Activated CD8-positive, alpha-beta T cell treated with anti-CD3 and anti-CD28 coated beads for 36 hours (primary cell): ENCODE results near the gene SYN1. TPM values are rescaled to one million over a fixed set of nuclear protein-coding genes. Genes with fewer than 3 reads are reported as not detected.

Experiments used
- ATAC-seq: fragments of 200-7000 bp; cut with Tn5 transposase; one replicate; pipeline ENCODE4 v1.10.0; 2021; ENCODE audit warnings: mild to moderate bottlenecking, moderate library complexity
- CTCF ChIA-PET: fragments of 350-600 bp; sonication (Branson Sonifier 250); formaldehyde crosslinking; loops from one replicate; lab custom pipeline; 2021; ENCODE audit warnings: antibody characterized with exemption; lab: Charles Lee
- POLR2A ChIA-PET: fragments of 350-600 bp; sonication (Branson Sonifier 250); formaldehyde crosslinking; loops from one replicate; lab custom pipeline; 2021; ENCODE audit warnings: antibody characterized with exemption; lab: Charles Lee
- DNase-seq: peaks from one replicate; pipeline ENCODE4 v3.0.0-alpha.2; 2020
- H3K27ac Mint-ChIP-seq: one replicate; pipeline ENCODE4 v1.8.0; 2021; ENCODE audit warnings: mild to moderate bottlenecking, mixed read lengths
- H3K27me3 Mint-ChIP-seq: one replicate; pipeline ENCODE4 v1.8.0; 2021; ENCODE audit warnings: mixed read lengths
- H3K36me3 Mint-ChIP-seq: one replicate; pipeline ENCODE4 v1.8.0; 2021; ENCODE audit warnings: low read depth, mixed read lengths
- H3K4me1 Mint-ChIP-seq: one replicate; pipeline ENCODE4 v1.8.0; 2021; ENCODE audit warnings: low read depth, mixed read lengths
- H3K4me3 Mint-ChIP-seq: one replicate; pipeline ENCODE4 v1.8.0; 2021; ENCODE audit warnings: mild to moderate bottlenecking, moderate library complexity, mixed read lengths
- H3K9me3 Mint-ChIP-seq: one replicate; pipeline ENCODE4 v1.8.0; 2021; ENCODE audit warnings: mixed read lengths
- intact Hi-C: fragments of 100-400 bp; cut with micrococcal nuclease; formaldehyde crosslinking; loops from one replicate; pipeline ENCODE4 v1.10.0; 2022
- total RNA-seq, 2 experiments: library from RNA; stranded (reverse); gene quantifications; one replicate each; pipeline ENCODE4 v1.2.3, GENCODE V29; 2021
- TF ChIP-seq, protein P1 (sequence below): fragments of 200-600 bp; IDR thresholded peaks from one replicate; pipeline ENCODE4 v1.8.0; 2022; ENCODE audit warnings: antibody characterized with exemption, mild to moderate bottlenecking

Gene SYN1
- total RNA-seq, 2 experiments from 2014 or later: 0.67 to 0.74 TPM

DNA sequence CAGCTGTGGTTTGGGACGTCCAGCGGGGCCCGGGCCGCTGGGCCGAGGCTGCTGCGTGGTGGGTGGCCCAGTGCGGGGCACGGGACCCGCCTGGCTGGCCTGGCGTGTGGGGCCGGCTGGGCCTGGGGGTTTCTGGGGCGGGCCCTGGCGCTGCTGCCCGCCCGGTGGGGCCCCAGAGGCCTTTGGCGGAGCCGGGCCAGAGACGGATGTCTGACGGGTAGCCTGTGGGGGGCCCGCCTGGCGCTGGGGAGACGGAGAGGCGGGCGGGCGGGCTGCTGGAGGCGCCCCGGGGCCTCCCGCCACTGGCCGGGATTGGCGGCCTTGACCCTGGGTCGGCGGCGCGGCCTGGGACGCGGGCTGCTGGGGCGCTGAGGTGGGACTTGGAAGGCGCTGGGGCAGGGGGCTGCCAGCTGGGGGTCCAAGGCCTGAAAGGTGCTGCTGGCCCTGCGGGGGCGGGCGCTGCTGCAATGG is 45.5 kb downstream of the SYN1 start:
- H3K27me3 Mint-ChIP-seq: peaks cover 2% of the 10 kb centered on the region
- ChIA-PET CTCF (no interaction called here), POLR2A (interaction anchor here (1.4 kb wide), 1 partner anchor 13 kb away, joined by 7 read pairs; the partner anchor contains the start of gene ARAF)
- H3K9me3 Mint-ChIP-seq: no peaks in the 10 kb centered on the region
- H3K4me1 Mint-ChIP-seq: peaks cover 13% of the 10 kb centered on the region
- H3K36me3 Mint-ChIP-seq: peaks cover 21% of the 10 kb centered on the region
- DNase-seq: no peak
- intact Hi-C loops: no loop called here
- TF ChIP-seq, protein P1, sequence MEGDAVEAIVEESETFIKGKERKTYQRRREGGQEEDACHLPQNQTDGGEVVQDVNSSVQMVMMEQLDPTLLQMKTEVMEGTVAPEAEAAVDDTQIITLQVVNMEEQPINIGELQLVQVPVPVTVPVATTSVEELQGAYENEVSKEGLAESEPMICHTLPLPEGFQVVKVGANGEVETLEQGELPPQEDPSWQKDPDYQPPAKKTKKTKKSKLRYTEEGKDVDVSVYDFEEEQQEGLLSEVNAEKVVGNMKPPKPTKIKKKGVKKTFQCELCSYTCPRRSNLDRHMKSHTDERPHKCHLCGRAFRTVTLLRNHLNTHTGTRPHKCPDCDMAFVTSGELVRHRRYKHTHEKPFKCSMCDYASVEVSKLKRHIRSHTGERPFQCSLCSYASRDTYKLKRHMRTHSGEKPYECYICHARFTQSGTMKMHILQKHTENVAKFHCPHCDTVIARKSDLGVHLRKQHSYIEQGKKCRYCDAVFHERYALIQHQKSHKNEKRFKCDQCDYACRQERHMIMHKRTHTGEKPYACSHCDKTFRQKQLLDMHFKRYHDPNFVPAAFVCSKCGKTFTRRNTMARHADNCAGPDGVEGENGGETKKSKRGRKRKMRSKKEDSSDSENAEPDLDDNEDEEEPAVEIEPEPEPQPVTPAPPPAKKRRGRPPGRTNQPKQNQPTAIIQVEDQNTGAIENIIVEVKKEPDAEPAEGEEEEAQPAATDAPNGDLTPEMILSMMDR: no peak
- no peak overlapping the region for H3K27ac Mint-ChIP-seq
- H3K4me3 Mint-ChIP-seq: peak overlapping the region; percentile 41
- ATAC-seq: peak; percentile 35

DNA sequence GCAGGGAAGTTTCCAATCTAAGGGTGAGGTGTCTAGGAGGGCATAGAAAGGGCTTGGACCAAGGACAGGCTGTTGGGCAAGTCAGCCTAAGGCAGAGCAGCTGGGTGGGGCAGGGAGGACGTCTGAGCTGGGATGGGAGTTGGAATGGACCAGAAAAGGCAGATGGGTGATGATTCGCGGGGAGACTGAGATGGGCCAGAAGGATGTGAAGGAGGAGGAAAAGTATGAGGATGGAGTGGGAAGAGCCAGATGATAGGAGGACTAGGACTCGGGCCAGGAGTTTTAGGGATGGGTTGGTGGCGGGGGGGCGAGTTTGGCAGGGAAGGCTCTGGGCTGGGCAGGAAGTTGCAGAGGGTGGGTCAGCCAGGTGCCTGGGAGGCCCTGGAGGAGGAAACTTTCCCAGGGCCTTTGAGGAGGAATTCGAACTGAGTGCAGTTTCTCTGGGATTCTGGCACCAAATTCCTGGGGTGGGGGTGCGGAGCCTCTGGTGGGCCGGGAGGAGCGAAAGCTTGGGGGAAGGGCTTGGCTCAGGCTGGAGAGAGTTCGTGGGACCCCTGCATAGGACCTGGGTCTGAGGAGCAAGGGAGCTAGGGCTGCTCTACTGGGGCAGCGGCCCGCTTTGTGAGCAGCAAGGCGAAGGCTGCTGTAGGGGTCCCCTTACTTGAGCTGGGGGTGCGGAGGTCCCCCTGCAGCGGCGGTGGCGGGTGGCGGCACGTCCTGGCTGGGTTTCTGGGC is 46.1 kb downstream of the SYN1 start:
- H3K27ac Mint-ChIP-seq: no peak overlapping the region
- H3K4me1 Mint-ChIP-seq: peaks cover 10% of the 10 kb centered on the region
- ATAC-seq: no peak

DNA sequence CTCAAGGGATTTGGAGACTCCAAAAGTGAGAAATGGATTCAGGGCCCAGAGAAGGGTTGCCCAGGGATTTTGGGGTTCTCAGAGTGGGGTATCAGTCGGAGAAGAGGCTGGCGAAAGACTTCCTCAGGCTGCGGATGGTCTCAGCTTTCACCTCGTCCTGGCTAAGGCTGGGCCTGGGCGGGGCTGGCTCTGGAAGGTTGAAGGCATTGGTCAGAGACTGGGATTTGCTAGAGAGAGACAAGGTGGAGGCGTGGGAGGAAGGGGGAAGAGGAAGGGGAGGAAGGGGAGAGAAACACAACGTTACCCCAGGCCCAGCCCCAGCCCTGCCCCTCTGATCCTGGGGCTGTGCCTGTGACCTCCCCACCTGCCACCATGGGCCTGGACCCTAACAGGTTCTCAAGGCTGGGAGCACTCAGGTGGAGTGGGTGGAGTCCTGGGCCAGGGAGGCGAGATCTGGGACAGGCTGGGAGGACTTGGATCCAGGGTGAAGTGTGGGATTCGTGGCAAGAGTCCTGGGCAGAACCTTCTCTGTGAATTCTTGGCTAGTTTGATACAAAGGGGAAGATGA is 46.8 kb downstream of the SYN1 start:
- CTCF ChIA-PET: no interaction called here
- H3K27ac Mint-ChIP-seq: no peak overlapping the region
- H3K4me3 Mint-ChIP-seq: no peak overlapping the region

More for the DNA sequence above, 46.1 kb downstream of the SYN1 start:
- TF ChIP-seq, protein P1: no peak
- intact Hi-C loops: no loop called here
- H3K4me3 Mint-ChIP-seq: peak overlapping the region; percentile 41
- peaks cover 2% of the 10 kb centered on the region for H3K27me3 Mint-ChIP-seq
- ChIA-PET POLR2A (no interaction called here), CTCF (no interaction called here)
- H3K36me3 Mint-ChIP-seq: peaks cover 24% of the 10 kb centered on the region
- no peaks in the 10 kb centered on the region for H3K9me3 Mint-ChIP-seq
- DNase-seq: no peak

GRCh38 chrX:47571896-47572295 is 47.8 kb downstream of the SYN1 start:
- Mint-ChIP-seq H3K4me3 (no peak overlapping the region), H3K9me3 (no peaks in the 10 kb centered on the region), H3K4me1 (peaks cover 10% of the 10 kb centered on the region), H3K27me3 (peaks cover 1% of the 10 kb centered on the region), H3K36me3 (peaks cover 29% of the 10 kb centered on the region), H3K27ac (no peak overlapping the region)
- ATAC-seq (no peak), DNase-seq (no peak)
- TF ChIP-seq, protein P1: no peak
- intact Hi-C loops: no loop called here
- ChIA-PET CTCF (no interaction called here), POLR2A (interaction anchor here (2.4 kb wide), 1 partner anchor 10 kb away, joined by 6 read pairs; the partner anchor contains the start of gene TIMP1)

More for the DNA sequence above, 46.8 kb downstream of the SYN1 start:
- peaks cover 10% of the 10 kb centered on the region for H3K4me1 Mint-ChIP-seq
- H3K9me3 Mint-ChIP-seq: no peaks in the 10 kb centered on the region
- POLR2A ChIA-PET: no interaction called here
- ATAC-seq (no peak), DNase-seq (no peak)
- H3K36me3 Mint-ChIP-seq: peaks cover 29% of the 10 kb centered on the region
- H3K27me3 Mint-ChIP-seq: peaks cover 2% of the 10 kb centered on the region
- intact Hi-C loops: no loop called here
- TF ChIP-seq, protein P1: no peak

DNA sequence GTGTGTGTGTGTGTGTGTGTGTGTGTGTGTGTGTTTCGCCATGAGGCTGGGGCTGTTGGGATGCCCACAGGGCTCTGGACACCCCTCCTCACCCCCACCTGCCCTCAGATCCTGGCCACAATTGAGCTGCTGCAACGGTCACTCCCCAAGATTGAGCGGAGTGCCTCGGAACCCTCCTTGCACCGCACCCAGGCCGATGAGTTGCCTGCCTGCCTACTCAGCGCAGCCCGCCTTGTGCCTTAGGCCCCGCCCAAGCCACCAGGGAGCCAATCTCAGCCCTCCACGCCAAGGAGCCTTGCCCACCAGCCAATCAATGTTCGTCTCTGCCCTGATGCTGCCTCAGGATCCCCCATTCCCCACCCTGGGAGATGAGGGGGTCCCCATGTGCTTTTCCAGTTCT is 48.4 kb downstream of the SYN1 start:
- H3K4me1 Mint-ChIP-seq: peaks cover 8% of the 10 kb centered on the region
- ChIA-PET POLR2A (interaction anchor here (0.7 to 2.4 kb wide), 2 partner anchors 10 to 63 kb away, joined by 3 to 6 read pairs; partner anchors contain the start of gene TIMP1), CTCF (no interaction called here)
- no peak for DNase-seq
- H3K27me3 Mint-ChIP-seq: no peaks in the 10 kb centered on the region
- no peak for ATAC-seq
- TF ChIP-seq, protein P1: no peak
- H3K36me3 Mint-ChIP-seq: peaks cover 31% of the 10 kb centered on the region
- no peak overlapping the region for H3K27ac Mint-ChIP-seq
- H3K9me3 Mint-ChIP-seq: no peaks in the 10 kb centered on the region
- intact Hi-C loops: no loop called here
- H3K4me3 Mint-ChIP-seq: no peak overlapping the region
